ENCODE measurements around the gene MMS22L.

GRCh38 chr6:97195117-97195516 is 87.9 kb downstream of the MMS22L start:
- TF ChIP-seq CTCF (IDR thresholded peaks at IDR 0.05) (no peak), POLR2A (IDR thresholded peaks at IDR 0.05) (no peak), POLR2AphosphoS5 (IDR thresholded peaks at IDR 0.05) (no peak)

Measured in transverse colon (tissue), 4 donors.